Measurements from ENCODE around the gene PMAIP1.
"Not testable (repeated sequence)": the region's sequence is repeated elsewhere in the genome, so short reads cannot be mapped to it uniquely, and the experiment has no call there.

The PMAIP1 gene

GRCh38 chr18:59899298-59900221 is at the start of gene PMAIP1:
Gene PMAIP1 (plus strand): TSS chr18:59899996. CDS start chr18:59900178, 182 bp downstream.
- no peak for DNase-seq (ENCODE audit: low read depth, low spot score)

- no peak for DNase-seq (ENCODE audit: low read depth, low spot score)
Observed at GRCh38 chr18:59851784-59852399, 47.9 kb upstream of the PMAIP1 start.

- no peak for DNase-seq (ENCODE audit: low read depth, low spot score)
Observed at GRCh38 chr18:59852548-59852947, 47.2 kb upstream of the PMAIP1 start.

- DNase-seq (ENCODE audit: low read depth, low spot score) = no peak
Observed at GRCh38 chr18:59853380-59853779, 46.4 kb upstream of the PMAIP1 start.

- DNase-seq (ENCODE audit: low read depth, low spot score) = not testable (repeated sequence)
Observed at GRCh38 chr18:59853988-59854387, 45.8 kb upstream of the PMAIP1 start.

GRCh38 chr18:59861009-59861408 is 38.8 kb upstream of the PMAIP1 start:
- DNase-seq (ENCODE audit: low read depth, low spot score) = no peak

- no peak for DNase-seq (ENCODE audit: low read depth, low spot score)
Observed at GRCh38 chr18:59861963-59862819, 37.6 kb upstream of the PMAIP1 start.

- DNase-seq (ENCODE audit: low read depth, low spot score) = no peak
Observed at GRCh38 chr18:59865241-59865986, 34.4 kb upstream of the PMAIP1 start.

- DNase-seq (ENCODE audit: low read depth, low spot score) = no peak
Observed at GRCh38 chr18:59866551-59867269, 33.1 kb upstream of the PMAIP1 start.

- DNase-seq (ENCODE audit: low read depth, low spot score) = no peak
Observed at GRCh38 chr18:59867337-59868104, 32.3 kb upstream of the PMAIP1 start.

GRCh38 chr18:59870623-59871130 is 29.1 kb upstream of the PMAIP1 start:
- DNase-seq (ENCODE audit: low read depth, low spot score) = no peak

GRCh38 chr18:59871711-59872362 is 28.0 kb upstream of the PMAIP1 start:
- no peak for DNase-seq (ENCODE audit: low read depth, low spot score)

- no peak for DNase-seq (ENCODE audit: low read depth, low spot score)
Observed at GRCh38 chr18:59873641-59874040, 26.2 kb upstream of the PMAIP1 start.

- no peak for DNase-seq (ENCODE audit: low read depth, low spot score)
Observed at GRCh38 chr18:59874166-59874565, 25.6 kb upstream of the PMAIP1 start.

- DNase-seq (ENCODE audit: low read depth, low spot score) = no peak
Observed at GRCh38 chr18:59876310-59876626, 23.5 kb upstream of the PMAIP1 start.

- no peak for DNase-seq (ENCODE audit: low read depth, low spot score)
Observed at GRCh38 chr18:59877361-59877760, 22.4 kb upstream of the PMAIP1 start.

GRCh38 chr18:59878644-59879043 is 21.2 kb upstream of the PMAIP1 start:
- DNase-seq (ENCODE audit: low read depth, low spot score) = no peak

- no peak for DNase-seq (ENCODE audit: low read depth, low spot score)
Observed at GRCh38 chr18:59881728-59882656, 17.8 kb upstream of the PMAIP1 start.
